HG03432 (cell line): Measurements from ENCODE around the gene RNF31.
A peak's percentile ranks its signal among the peaks of the same experiment; 100 is the strongest.

Experiments used
- ATAC-seq: cut with Tn5 transposase; IDR thresholded peaks from one replicate; pipeline ENCODE4 v1.9.1; 2021; ENCODE audit warnings: mild to moderate bottlenecking, moderate library complexity; ENCODE audit not compliant: unreplicated experiment

Gene RNF31

DNA sequence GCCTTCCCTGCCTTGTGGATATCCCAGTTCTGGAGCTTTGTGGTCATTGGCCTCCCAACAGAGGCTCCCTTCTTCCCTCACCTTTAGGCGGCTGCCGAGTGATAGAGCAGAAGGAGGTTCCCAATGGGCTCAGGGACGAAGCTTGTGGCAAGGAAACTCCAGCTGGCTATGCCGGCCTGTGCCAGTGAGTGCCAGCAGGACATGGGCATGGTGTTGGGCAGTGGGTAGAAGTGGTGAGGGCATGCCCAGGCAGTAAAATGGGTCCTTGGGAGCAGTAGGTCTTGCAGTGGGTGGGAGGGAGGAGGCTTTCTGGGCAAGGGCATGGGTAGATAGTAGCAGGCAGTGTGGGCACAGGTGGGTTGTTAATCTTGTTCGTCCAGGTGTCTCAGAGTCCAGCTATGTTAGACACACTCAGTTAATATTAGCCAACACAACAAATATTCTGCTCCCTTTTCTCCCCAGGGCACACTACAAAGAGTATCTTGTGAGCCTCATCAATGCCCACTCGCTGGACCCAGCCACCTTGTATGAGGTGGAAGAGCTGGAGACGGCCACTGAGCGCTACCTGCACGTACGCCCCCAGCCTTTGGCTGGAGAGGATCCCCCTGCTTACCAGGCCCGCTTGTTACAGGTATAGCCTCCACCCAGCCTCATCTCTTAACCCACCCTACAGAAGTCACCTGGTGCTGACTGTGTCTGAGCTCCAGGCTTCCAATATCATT is 12.6 kb downstream of the RNF31 start:
- no peak for ATAC-seq

DNA sequence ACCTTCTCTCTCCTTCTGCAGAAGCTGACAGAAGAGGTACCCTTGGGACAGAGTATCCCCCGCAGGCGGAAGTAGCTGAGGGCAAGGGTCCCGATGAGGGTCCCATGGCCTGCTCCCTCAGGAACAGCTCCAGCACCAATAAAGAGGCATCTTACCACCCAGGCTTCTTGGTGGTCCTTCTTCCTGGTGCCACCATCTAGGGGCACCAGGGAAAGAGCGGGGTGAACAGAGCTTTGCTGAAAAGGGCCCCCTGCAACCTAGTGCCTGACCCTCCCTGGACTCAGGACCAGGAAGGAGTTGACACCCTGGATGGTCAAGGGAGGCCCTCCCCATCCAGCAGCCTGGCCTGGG is 13.2 kb downstream of the RNF31 start:
- no peak for ATAC-seq

DNA sequence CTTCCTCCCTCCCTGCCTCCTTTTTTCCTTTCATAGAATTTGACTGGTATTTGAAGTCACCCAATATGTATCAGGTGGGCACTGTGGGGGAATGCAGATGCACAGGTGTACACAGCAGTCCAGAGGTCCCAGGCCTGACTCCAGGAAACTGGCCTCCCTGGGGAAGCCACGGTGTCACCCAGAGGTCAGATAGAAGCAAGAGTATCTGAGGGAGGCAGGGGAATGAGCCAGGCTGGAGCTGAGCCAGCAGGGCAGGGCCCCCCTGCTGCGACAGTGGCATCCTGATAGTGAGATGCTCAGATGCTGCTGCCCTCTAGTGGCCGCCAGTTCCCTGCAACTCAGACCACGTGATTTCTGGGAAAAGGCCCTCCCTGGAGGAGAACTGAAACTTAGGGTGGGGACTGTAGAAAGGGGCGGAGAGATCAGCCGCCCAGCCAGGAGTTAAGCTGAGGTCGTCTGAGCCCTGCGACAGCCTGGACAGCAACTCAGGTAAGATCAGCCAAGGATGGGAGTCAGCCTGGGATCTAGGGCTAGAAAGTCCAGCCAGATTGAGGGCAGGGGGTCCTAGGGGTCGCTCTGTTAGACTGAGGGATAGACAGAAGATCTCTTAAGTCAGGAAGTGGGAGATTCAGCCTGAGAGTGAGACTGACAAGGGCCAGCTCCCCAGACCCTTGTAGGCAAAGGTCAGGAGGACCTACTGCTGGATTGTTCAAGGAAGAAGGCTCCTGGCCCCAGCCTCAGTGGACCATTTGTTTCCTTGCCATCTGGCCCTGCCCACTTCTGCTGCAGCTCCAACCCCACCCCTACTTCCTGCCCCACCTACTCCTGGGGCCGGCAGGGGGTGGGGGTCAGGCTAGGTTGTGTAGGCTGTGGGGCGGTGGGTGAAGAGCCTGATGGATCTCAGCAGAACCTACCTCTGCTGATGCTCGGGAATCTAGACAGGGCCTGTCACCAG is 13.8 kb downstream of the RNF31 start, which contains the start of gene IRF9:
TSS of gene IRF9 (plus strand) at position 416 of the 955 bp plus-strand sequence. CDS start 880 bp downstream, outside the sequence.
- peak; percentile 85 for ATAC-seq

DNA sequence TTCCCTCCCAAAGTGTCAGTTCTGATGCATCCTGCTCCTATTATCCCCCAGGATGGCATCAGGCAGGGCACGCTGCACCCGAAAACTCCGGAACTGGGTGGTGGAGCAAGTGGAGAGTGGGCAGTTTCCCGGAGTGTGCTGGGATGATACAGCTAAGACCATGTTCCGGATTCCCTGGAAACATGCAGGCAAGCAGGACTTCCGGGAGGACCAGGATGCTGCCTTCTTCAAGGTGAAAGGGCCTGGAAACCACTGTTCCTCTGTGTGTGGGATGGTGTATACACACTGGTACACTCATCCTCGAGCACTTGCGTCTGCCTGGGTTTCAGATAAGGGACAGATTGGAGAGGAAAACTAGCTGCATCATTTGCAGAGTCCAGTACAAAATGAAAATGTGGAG is 14.8 kb downstream of the RNF31 start:
- no peak for ATAC-seq

DNA sequence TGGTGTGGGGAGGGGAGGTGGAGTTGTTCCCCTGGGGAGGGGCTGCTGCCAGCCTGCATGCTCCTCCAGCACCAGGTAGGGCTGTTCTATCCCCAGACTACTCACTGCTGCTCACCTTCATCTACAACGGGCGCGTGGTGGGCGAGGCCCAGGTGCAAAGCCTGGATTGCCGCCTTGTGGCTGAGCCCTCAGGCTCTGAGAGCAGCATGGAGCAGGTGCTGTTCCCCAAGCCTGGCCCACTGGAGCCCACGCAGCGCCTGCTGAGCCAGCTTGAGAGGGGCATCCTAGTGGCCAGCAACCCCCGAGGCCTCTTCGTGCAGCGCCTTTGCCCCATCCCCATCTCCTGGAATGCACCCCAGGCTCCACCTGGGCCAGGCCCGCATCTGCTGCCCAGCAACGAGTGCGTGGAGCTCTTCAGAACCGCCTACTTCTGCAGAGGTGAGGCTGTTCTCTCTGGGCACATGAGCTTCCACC is 17.3 kb downstream of the RNF31 start:
- ATAC-seq: no peak

DNA sequence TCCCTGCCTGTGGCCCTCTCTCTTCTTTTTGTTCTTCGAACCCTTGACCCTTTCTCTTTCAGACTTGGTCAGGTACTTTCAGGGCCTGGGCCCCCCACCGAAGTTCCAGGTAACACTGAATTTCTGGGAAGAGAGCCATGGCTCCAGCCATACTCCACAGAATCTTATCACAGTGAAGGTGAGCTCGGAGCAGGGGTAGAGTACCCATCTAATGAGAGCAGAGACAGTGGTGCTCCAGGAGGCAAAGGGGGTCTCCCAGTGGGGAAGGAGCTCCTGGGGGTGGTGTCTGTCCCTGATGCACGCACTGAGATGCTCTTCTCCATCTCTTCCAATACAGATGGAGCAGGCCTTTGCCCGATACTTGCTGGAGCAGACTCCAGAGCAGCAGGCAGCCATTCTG is 18.5 kb downstream of the RNF31 start:
- ATAC-seq: no peak

DNA sequence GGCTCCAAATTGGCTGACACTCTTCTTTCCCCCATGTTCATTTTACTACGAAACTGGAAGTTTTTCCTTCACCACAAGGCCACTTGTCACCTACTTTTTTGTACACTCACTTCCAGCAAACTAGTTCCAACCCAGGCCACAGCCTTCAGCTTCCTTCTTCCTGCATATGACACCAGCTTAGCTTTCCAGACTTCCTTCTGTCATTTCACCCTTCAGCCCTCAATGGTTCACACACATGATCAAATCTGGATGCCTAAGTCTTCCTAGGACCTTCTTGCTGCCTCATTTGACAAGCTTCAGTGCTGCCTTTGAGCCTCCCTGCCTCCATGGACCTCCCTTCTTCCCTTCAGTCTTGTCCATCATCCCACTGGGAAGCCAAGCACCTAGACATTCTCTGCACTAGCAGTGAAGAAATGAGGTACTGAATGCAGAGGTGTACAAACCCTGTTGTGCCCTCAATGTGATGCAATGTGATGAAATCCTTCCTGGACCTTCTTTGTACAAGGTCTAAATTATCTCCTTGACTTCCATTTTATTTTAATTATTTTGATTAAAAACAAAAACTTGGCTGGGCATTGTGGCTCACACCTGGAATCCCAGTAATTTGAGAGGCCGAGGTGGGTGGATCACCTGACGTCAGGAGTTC is 20.3 kb downstream of the RNF31 start:
- ATAC-seq: no peak

DNA sequence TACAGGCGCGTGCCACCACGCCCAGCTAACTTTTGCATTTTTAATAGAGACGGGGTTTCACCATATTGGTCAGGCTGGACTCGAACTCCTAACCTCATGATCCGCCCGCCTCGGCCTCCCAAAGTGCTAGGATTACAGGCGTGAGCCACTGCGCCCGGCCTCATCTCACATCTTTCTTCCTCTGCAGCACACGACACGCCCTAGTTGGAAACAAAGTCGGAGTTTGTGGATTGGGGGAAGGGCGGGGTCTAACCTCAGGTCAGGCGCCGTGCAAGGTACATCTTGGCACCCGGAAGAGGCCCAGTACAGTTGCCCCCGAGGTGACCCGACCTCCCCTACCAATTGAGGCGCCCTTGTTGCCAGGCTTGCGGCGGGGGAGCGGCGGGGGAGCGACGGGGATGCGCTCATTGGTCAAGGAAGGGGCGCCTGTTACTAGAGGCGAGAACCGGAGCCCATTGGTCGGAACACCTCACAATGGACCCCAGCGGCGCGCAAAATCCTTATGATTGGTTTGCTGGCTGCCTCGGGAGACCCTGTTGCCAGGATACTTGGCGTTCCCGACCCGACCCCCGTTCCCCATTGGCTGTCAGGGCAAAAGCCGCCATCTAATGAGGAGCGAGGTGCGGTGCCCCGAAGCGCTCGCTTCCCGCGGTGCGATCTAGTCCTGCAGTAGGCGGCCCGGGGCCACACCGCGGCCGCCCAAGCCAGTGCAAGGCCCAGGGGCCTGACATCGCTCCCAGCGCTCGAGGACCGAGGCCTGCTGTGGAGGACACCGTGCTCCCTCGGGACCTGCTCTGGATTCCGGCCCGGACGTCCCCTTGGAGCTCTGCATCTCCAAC is 24.3 kb downstream of the RNF31 start, which contains the start of gene REC8:
TSS of gene REC8 (plus strand) at position 659 of the 839 bp plus-strand sequence. CDS start 473 bp downstream, outside the sequence.
- peak; percentile 91 for ATAC-seq

DNA sequence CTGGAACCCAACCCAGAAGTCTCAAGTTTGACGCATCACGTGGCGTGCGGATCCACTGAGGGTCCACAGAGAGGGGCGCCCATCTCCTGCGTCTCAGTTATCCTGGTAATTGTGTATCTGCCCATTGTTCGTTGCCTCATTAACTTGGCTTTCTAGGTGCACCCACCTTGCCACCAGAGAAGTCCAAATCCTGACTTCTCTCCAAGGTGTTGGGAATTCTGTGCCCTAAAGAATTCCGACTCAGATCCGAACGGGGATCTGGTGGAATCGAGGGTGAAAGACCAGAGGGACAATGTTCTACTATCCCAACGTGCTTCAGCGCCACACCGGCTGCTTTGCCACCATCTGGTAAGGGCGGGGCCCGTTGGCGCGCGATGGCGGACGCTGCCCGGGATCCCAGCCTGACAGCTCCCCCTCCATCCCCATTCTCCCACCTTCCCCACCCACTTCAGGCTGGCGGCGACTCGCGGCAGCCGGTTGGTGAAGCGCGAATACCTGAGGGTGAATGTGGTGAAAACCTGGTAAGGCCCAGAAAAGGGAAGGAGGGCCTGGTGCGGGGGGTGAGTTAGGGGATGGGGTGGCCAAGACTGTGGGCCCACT is 25.1 kb downstream of the RNF31 start:
- ATAC-seq: no peak

DNA sequence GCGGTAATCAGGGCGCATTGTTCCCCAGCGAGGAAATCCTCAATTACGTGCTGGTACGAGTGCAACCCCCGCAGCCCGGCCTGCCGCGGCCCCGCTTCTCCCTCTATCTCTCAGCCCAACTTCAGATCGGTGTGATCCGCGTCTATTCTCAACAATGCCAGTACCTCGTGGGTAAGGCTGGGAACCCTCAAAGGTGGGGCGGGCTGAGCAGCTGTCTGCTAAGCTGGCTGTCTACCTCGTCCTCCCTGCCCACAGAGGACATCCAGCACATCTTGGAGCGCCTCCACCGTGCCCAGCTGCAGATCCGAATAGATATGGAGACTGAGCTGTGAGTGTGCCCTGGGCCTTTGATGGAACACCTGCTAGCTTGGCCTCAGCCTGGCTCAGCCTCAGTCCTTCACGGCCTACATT is 25.6 kb downstream of the RNF31 start:
- ATAC-seq: no peak

DNA sequence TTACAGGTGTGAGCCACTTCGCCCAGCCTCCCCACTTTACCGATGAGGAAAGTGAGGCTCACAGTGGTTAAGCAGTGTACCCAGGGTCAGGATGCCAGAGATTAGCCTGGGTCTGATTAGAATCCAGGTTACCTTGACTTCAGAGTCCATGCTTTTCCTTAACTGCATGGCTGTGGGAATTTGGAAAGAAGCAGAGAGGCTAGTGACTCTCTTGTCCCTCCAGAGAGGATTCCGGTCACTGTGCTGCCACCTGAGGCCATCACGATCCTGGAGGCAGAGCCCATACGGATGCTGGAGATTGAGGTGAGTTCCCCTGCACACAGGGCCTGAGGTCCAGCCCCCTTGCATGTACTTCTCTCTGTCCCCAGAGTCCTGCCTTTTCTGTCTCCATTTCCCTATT is 29.3 kb downstream of the RNF31 start:
- no peak for ATAC-seq

DNA sequence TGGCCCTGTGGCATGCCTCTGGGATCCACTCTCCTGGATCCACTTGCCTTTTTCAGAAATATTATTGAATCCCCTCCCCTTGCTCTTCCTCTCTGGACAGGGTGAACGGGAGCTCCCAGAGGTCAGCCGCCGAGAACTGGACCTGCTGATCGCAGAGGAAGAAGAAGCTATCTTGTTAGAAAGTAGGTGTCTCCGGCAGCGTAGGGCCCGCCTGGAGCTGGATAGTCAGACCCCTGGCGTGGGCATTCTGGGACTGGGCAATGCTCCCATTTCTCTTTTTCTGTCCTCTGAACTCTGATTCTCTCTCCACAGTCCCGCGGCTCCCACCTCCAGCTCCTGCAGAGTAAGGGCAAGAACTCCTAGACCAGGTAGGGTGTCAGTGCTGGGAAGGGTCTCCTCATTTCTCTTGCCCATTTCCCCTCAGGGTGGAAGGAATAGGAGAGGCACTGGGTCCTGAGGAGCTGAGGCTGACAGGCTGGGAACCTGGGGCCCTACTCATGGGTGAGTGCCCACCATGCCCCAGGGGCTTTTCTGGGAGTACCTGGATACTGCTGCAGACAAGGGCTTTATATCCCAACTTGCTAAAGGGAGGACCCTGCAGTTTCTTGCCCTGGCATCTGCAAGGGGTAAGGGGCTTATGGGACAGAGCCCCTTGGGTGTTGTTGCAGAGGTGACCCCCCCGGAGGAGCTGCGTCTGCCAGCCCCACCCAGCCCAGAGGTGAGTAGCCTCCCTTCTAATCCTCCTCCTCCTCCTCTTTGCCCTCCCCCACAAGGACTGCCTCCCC is 29.9 kb downstream of the RNF31 start:
- no peak for ATAC-seq

DNA sequence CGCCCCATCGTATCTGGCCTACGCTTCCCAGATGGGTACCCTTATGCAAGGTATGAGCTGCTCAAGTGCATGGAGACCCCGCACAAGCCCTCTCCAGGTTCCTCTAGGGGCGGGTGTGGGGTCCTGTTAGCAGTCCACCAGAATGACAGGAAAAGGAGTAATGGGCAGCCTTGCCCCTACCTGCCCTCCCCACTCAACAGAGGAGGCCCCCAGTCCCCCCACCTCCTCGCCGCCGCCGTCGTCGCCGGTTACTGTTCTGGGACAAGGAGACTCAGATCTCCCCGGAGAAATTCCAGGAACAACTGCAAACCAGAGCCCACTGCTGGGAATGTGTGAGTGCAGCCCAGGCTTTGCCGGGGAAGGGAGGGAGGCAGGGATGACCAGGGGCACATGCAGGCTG is 30.6 kb downstream of the RNF31 start:
- no peak for ATAC-seq

DNA sequence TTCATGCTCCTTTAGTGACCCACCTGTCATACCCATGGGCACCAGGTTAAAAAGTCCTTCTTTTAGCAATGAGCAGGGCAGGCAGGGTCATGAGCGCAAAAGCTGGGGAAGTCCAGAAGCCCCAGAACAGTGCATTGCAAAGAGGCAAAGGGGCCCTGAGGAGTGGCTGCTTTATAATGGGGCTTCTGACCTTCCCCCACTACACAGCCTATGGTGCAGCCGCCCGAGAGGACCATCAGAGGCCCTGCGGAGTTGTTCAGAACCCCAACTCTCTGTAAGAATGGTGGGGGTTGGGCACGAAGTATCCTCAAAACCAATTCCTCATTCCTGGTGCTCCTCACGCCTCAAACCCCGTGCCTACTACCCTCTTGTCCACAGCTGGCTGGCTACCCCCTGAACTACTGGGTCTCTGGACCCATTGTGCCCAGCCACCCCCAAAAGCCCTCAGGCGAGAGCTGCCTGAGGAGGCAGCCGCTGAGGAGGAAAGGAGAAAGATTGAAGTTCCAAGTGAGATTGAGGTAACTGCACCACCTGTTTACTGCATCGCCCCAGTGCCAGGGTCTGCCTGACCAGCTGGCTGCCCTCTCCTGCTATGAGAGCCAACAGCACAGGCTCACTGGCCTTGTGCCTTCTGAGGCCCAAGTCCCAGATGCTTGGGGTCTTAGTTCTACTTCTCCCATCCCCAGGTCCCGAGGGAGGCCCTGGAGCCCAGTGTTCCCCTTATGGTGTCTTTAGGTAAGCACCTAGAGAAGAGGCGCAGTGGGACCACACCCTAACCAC is 31.3 kb downstream of the RNF31 start:
- no peak for ATAC-seq

DNA sequence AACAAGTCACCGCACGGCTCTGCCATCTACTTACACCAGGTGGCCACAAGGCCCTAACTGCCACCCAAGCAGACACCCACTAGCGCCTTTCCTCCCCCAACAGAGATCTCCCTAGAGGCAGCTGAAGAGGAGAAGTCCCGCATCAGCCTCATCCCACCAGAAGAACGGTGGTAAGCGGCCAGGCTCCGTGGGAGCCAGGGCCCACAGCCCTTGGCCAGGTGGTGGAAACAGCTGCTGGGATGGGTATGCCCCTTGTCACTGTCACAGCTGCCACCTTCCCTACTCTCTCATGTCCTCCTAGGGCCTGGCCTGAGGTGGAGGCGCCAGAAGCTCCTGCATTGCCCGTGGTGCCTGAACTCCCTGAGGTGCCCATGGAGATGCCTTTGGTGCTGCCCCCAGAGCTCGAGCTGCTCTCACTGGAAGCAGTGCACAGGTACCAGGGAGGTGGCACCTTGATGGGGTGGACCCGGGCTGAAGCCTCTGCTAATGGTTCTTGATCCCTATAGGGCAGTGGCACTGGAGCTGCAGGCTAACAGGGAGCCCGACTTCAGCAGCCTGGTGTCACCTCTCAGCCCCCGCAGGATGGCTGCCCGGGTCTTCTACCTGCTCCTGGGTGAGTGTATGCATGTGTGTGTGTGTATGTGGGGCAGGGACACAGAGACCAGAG is 32.1 kb downstream of the RNF31 start:
- no peak for ATAC-seq

DNA sequence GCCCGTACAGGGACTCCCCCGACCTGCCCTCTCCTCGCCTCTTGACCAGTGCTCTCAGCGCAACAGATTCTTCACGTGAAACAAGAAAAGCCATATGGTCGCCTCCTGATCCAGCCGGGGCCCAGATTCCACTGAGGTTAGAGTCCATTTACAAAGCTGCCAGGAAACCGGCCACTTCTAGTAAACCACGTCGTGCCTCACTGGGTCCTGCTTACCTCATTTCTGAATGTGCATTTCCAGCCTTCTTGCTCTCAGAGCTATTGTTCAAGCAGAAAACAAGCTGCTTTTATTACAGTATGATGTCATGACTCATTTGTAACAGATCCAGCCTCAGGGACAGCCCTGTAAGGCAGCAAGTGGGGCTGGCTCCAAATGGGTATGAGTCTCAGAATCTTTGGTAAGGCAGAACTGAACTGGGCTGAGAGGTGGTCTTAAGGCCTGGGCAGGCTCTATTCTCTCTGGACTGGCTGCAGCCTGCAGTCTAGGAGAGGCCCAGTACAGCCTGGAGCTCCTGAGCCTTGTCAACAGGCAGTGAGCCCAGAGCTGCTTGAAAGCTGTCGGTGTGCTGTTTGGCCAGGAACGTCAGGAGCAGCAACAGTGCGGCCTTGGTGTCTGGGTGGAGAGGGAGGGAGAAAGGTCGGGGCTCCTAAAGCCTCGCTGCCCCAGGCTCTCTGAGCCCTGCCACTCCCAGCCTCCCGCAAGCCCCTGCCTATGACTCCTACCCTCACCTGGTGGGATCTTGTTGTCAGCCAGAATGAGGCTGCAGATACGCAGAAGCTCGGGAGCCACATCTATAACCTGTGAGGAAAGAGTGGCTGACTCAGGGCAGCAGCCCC is 32.9 kb downstream of the RNF31 start:
- no peak for ATAC-seq
